MCF 10A (cell line): ENCODE data around the gene HDAC11. TPM values are rescaled to one million over a fixed set of nuclear protein-coding genes. Genes with fewer than 3 reads are reported as not detected.
"Not testable (repeated sequence)": the region's sequence is repeated elsewhere in the genome, so short reads cannot be mapped to it uniquely, and the experiment has no call there.

ENCODE experiments used
- BruUV-seq: library from RNA; stranded (reverse); fragments of 400-500 nt; replicated peaks from 2 replicates; lab custom pipeline; 2021; lab: Mats Ljungman, UMichigan
- CTCF ChIA-PET: fragments of 300-600 bp; sonication (Branson Sonifier 250); formaldehyde crosslinking; extraction: SDS; loops from one replicate; lab custom pipeline; 2021; ENCODE audit warnings: antibody characterized with exemption, inconsistent platforms; lab: Yijun Ruan, JAX
- POLR2A ChIA-PET: fragments of 300-600, 350-650 bp; sonication (Branson Sonifier 250); formaldehyde crosslinking; extraction: SDS; loops from one replicate; lab custom pipeline; 2020; ENCODE audit warnings: antibody characterized with exemption, inconsistent platforms; lab: Yijun Ruan, JAX
- DNase-seq: peaks from one replicate; pipeline ENCODE4 v3.0.0-alpha.2; 2018; ENCODE audit not compliant: unreplicated experiment
- H3K27ac Mint-ChIP-seq: one replicate; pipeline ENCODE4 v1.8.0; 2022; ENCODE audit warnings: mild to moderate bottlenecking, low read depth, mixed read lengths; ENCODE audit not compliant: unreplicated experiment
- H3K27me3 Mint-ChIP-seq: one replicate; pipeline ENCODE4 v1.8.0; 2022; ENCODE audit warnings: mixed read lengths; ENCODE audit not compliant: insufficient read depth, unreplicated experiment
- H3K36me3 Mint-ChIP-seq: one replicate; pipeline ENCODE4 v1.8.0; 2022; ENCODE audit warnings: mild to moderate bottlenecking, moderate library complexity, mixed read lengths; ENCODE audit not compliant: insufficient read depth, unreplicated experiment
- H3K4me1 Mint-ChIP-seq: one replicate; pipeline ENCODE4 v1.8.0; 2022; ENCODE audit warnings: mixed read lengths; ENCODE audit not compliant: insufficient read depth, unreplicated experiment
- H3K4me3 Mint-ChIP-seq: one replicate; pipeline ENCODE4 v1.8.0; 2022; ENCODE audit warnings: mild to moderate bottlenecking, moderate library complexity, mixed read lengths; ENCODE audit not compliant: unreplicated experiment
- H3K9me3 Mint-ChIP-seq: one replicate; pipeline ENCODE4 v1.8.0; 2022; ENCODE audit warnings: mixed read lengths; ENCODE audit not compliant: unreplicated experiment
- intact Hi-C: fragments of 100-400 bp; cut with micrococcal nuclease; formaldehyde crosslinking; loops from 2 replicates; pipeline ENCODE4 v1.14.1; 2022
- total RNA-seq: library from RNA; stranded (reverse); gene quantifications from 2 replicates; pipeline ENCODE4 v1.2.3, GENCODE V29; 2022
- TF ChIP-seq, protein P1 (sequence below): fragments of 200-600 bp; IDR thresholded peaks from one replicate; pipeline ENCODE4 v1.8.0; 2022; ENCODE audit warnings: antibody characterized with exemption, mild to moderate bottlenecking; ENCODE audit not compliant: unreplicated experiment

HDAC11 gene
- total RNA-seq, 1 experiment from 2014 or later, result 8.7 TPM

DNA sequence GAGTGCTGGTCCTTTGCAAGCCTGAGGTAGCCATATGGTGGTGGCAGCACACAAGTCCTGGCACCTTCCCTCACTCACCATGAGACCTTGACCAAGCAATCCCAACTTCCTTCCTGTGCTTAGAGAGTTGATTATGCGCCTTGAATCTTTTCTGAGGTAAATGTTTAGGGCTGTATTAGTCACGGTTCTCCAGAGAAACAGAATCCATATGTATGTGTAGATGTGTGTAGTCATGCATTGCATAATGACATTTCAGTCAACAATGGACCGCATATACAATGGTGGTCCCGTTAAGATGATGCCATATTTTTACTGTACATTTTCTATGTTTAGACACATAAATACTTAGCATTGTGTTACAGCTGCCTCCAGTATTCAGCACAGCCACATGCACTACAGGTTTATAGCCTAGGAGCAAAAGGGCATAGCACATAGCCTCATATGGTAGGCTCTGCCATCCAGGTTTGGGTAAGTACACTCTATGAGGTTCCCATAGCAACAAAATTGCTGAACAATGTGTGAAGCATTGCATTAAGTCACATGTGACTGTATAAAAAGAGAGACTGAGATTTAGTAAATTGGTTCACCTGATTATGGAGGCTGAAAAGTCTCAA lies 39.8 kb upstream of the HDAC11 start:
- TF ChIP-seq, protein P1, sequence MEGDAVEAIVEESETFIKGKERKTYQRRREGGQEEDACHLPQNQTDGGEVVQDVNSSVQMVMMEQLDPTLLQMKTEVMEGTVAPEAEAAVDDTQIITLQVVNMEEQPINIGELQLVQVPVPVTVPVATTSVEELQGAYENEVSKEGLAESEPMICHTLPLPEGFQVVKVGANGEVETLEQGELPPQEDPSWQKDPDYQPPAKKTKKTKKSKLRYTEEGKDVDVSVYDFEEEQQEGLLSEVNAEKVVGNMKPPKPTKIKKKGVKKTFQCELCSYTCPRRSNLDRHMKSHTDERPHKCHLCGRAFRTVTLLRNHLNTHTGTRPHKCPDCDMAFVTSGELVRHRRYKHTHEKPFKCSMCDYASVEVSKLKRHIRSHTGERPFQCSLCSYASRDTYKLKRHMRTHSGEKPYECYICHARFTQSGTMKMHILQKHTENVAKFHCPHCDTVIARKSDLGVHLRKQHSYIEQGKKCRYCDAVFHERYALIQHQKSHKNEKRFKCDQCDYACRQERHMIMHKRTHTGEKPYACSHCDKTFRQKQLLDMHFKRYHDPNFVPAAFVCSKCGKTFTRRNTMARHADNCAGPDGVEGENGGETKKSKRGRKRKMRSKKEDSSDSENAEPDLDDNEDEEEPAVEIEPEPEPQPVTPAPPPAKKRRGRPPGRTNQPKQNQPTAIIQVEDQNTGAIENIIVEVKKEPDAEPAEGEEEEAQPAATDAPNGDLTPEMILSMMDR, result no peak
- POLR2A ChIA-PET, result interaction anchor here (0.6 to 1.0 kb wide), 2 partner anchors 13 to 94 kb away, joined by 3 read pairs; no protein-coding TSS in a partner anchor
- CTCF ChIA-PET, result interaction anchor here (2.7 kb wide), 1 partner anchor 12 kb away, joined by 8 read pairs; no protein-coding TSS in a partner anchor
- no peaks in the 10 kb centered on the region for H3K9me3 Mint-ChIP-seq
- no peaks in the 10 kb centered on the region for H3K36me3 Mint-ChIP-seq
- no peak overlapping the region for H3K27ac Mint-ChIP-seq
- no peak overlapping the region for H3K4me3 Mint-ChIP-seq
- H3K4me1 Mint-ChIP-seq, result no peaks in the 10 kb centered on the region
- no peak for DNase-seq
- BruUV-seq, result no TSS peak
- H3K27me3 Mint-ChIP-seq, result peaks cover 12% of the 10 kb centered on the region
- intact Hi-C loops, result no loop called here

GRCh38 chr3:13442882-13443281 lies 37.2 kb upstream of the HDAC11 start:
- H3K9me3 Mint-ChIP-seq, H3K36me3 Mint-ChIP-seq, H3K4me1 Mint-ChIP-seq, H3K4me3 Mint-ChIP-seq, intact Hi-C loops, H3K27me3 Mint-ChIP-seq, DNase-seq, H3K27ac Mint-ChIP-seq, POLR2A ChIA-PET, BruUV-seq: not testable (repeated sequence)
- CTCF ChIA-PET, result interaction anchor here (0.6 to 1.1 kb wide), 4 partner anchors 25 to 1480 kb away, joined by 3 to 6 read pairs (median 3); no protein-coding TSS in a partner anchor

DNA sequence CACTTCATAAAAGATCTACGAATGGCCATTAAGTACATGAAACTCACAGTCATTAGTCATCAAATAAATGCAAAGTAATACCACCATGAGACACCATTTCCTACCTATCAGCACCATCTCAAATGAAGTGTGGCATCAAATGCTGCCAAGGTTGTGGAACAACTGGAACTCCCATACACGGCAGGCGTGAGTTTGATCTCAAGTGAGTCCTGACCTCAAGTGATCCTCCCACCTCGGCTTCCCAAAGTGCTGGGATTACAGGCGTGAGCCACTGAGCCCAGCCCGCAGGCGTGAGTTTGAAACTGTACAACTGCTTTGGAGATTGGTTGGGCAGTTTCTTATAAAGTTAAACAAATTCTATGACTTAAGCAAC lies 28.8 kb upstream of the HDAC11 start:
- POLR2A ChIA-PET, result interaction anchor here (0.6 to 3.0 kb wide), 10 partner anchors 22 to 610 kb away, joined by 3 to 34 read pairs (median 4); partner anchors contain the start of genes HDAC11 and RPL32
- peak overlapping the region; percentile 94 for H3K27ac Mint-ChIP-seq
- H3K36me3 Mint-ChIP-seq, result no peaks in the 10 kb centered on the region
- H3K4me1 Mint-ChIP-seq, result peaks cover 7% of the 10 kb centered on the region
- no peaks in the 10 kb centered on the region for H3K27me3 Mint-ChIP-seq
- no peaks in the 10 kb centered on the region for H3K9me3 Mint-ChIP-seq
- CTCF ChIA-PET, result interaction anchor here (0.6 to 6.5 kb wide), 10 partner anchors 12 to 558 kb away, joined by 3 to 110 read pairs (median 3); no protein-coding TSS in a partner anchor
- peak overlapping the region; percentile 92 for H3K4me3 Mint-ChIP-seq
- no peak for DNase-seq
- TF ChIP-seq, protein P1, result no peak
- TSS peak; percentile 82 for BruUV-seq
- intact Hi-C loops, result loop anchor here (5.0 to 10.0 kb wide), 2 partner anchors 146 to 234 kb away; no protein-coding TSS in a partner anchor

GRCh38 chr3:13452490-13453335 lies 27.4 kb upstream of the HDAC11 start:
- intact Hi-C loops, result loop anchor here (1.0 to 10.0 kb wide), 3 partner anchors 148 to 360 kb away; no protein-coding TSS in a partner anchor
- DNase-seq, result peak; percentile 74
- TF ChIP-seq, protein P1, result peak; percentile 58
- BruUV-seq, result no TSS peak
- Mint-ChIP-seq H3K4me1 (peaks cover 7% of the 10 kb centered on the region), H3K27me3 (no peaks in the 10 kb centered on the region), H3K27ac (peak overlapping the region; percentile 94), H3K36me3 (no peaks in the 10 kb centered on the region), H3K4me3 (peak overlapping the region; percentile 92), H3K9me3 (no peaks in the 10 kb centered on the region)
- ChIA-PET POLR2A (interaction anchor here (0.8 to 3.0 kb wide), 7 partner anchors 25 to 458 kb away, joined by 3 to 34 read pairs (median 5); partner anchors contain the start of gene HDAC11), CTCF (interaction anchor here (0.5 to 6.5 kb wide), 32 partner anchors 8 to 953 kb away, joined by 3 to 110 read pairs (median 4); no protein-coding TSS in a partner anchor)
